C4-2B (cell line): ENCODE data around the gene SSBP4.

Source experiments
- H3K27ac ChIP-seq: fragments of 450-650 bp; 2 replicates; pipeline ENCODE4 v1.5.1; 2017
- ZFX ChIP-seq: fragments of 450-650 bp; IDR thresholded peaks from 2 replicates; pipeline ENCODE4 v1.6.1; 2017
- TF ChIP-seq, protein P1 (sequence below): fragments of 450-650 bp; conservative IDR thresholded peaks from 2 replicates; pipeline ENCODE4 v1.5.1; 2017; ENCODE audit warnings: mild to moderate bottlenecking

SSBP4 gene

DNA sequence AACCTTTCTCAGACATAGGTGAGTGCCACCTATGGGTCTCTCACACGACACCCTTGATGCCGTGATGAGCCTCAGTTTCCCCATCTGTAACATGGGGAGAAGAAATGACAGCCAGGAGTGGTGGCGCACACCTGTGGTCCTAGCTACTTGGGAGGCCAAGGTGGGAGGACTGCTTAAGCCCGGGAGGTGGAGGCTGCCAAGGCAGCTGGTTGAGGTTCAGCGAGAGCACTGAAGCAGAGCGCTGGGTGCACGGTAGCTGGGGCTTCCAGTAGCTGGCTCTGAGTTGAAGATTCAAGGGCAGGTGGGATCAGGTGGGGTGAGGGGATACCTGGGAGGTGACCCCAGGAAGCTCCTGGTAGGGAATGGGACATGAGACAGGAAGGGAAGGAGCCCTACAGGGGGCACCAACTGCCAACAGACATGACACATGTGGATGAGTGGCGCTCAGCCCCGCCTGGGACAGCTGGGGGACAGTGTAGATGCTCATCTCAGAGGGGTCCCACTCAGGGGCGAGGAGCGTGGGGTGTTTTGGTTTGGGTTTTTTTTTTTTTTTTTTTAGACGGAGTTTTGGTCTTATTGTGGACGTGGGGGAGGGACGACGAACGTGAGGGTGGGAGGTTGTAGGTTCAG lies 6.5 kb upstream of the SSBP4 start:
- H3K27ac ChIP-seq: no peak overlapping the region
- TF ChIP-seq, protein P1, sequence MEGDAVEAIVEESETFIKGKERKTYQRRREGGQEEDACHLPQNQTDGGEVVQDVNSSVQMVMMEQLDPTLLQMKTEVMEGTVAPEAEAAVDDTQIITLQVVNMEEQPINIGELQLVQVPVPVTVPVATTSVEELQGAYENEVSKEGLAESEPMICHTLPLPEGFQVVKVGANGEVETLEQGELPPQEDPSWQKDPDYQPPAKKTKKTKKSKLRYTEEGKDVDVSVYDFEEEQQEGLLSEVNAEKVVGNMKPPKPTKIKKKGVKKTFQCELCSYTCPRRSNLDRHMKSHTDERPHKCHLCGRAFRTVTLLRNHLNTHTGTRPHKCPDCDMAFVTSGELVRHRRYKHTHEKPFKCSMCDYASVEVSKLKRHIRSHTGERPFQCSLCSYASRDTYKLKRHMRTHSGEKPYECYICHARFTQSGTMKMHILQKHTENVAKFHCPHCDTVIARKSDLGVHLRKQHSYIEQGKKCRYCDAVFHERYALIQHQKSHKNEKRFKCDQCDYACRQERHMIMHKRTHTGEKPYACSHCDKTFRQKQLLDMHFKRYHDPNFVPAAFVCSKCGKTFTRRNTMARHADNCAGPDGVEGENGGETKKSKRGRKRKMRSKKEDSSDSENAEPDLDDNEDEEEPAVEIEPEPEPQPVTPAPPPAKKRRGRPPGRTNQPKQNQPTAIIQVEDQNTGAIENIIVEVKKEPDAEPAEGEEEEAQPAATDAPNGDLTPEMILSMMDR: no peak
- no peak for TF ChIP-seq ZFX

DNA sequence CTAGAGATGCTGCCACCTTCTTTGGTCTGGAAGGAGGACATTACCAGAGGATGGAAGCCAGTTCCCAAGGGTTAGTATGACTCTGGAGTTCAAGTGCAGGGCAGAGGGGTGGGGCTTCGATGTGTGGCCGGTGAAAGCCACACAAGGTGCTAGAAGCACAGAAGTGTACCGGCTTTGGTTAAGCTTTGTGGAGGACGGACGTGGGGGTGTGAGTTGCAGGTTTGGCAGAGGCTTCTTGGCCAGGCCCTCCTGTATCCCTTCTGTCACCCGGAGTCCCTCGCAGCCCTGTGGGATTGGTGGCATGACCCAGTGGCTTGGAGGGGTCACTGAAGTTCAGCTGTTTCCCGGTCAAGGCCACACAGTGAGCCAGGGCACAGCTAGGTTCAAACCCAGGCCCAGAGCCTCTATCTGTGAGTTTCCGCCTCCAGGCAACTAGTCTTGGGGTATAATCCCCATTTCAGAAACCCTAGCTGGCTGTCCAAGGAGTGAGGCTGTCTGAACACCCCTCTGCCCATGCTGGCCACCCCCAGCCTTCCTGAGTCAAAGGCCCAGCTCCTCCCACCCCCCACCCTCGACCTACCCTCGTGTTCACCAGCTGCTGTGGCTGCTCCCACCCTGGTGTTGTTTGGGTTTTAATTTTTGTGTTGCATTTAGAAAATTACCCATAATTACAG lies 4.6 kb upstream of the SSBP4 start:
- H3K27ac ChIP-seq: no peak overlapping the region
- TF ChIP-seq ZFX: no peak
- TF ChIP-seq, protein P1: no peak

DNA sequence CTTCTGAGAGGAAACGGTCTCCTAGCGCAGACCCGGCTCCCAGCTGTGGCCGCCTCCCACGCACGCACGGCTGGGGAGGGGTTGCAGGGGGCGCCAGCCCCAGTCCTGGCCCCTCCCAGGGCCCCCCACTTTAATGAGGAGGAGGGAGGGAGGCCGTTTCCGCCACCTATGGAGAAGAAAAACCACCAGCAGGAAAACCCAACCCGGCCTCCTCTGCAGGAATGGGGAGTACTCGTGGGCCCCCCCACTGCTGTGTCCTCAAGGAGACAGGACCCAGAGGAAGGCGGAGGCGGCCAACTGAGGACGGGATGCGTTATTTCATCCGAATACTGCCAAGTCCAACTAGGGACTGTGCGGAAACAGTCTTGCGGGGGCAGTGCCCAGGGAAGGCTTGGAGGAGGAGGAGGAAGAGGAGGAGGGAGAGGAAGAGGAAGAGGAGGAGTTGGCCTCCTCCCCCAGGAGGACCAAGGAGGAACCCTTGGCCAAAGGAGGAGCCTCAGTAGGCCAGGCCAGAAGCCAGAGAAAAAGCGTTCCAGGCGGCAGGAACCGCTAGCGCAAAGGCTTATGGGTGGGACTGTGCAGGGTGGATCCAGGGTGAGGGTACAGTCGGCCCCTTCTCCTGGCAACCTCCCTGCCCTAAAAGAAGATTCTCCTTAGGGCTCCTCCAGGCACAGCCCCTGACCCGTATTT lies 3.9 kb upstream of the SSBP4 start:
- TF ChIP-seq, protein P1: no peak

DNA sequence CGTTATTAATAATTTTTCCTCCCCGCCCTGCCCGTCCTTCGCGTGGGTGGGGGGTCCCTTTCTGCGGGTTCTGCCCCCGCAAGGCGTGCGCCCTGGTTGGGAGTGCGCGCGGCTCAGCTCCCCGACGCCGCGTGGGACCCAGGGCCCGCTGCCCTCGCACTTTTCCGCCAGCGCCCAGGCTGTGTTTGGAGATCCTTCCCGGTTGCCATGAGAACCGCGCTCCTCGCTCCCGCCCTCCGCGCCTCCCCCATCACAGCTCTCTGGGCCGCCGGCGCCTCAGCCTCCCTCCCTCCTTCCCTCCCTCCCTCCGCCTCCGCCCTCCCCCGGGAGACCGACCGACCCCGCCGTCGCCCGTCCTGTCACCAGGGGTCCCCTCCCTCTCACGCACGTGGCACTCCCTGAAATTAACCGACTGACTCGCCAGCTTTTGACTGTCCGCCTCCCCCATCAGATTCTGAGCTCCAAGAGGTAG lies 2.4 kb upstream of the SSBP4 start:
- H3K27ac ChIP-seq: no peak overlapping the region
- TF ChIP-seq, protein P1: no peak
- TF ChIP-seq ZFX: no peak

More for the DNA sequence above, 3.9 kb upstream of the SSBP4 start:
- no peak overlapping the region for H3K27ac ChIP-seq

DNA sequence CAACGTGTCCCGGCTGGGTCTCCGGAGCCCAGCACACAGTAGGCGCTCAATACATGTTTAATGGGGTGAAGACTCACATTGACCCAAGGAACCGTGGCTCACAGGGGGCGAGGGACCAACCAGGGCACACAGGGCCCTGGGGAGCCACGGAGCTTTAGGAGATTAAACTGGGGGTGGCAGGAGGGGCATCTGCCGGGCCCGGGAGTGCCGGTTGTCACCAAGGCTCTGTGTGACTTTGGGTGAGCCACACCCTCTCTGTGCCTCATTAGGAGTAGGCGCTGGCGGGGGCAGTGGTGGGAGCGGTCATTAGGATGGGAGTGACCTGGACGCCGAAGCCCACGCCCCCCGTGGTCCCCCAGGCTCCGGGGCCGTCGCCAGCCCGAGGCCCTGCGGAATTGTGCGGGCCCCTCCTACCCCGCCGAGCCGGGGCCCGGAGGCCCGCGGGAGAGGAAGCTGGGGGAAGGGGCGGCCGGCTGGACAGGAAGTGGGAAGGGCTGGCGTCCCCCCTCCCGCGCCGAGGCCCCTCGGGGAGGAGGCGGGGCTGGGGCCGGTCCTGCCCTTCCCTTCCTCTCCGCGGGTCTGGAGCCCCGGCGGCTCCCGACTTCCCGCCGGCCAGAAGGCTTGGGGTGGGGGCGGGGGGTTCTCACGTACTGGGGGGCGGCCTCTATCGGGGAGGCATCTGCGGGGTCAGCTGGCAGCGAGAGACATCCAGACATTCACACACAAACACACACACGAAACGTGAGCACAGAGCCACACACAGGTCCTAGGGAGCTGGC lies 1.8 kb upstream of the SSBP4 start:
- TF ChIP-seq ZFX: no peak
- TF ChIP-seq, protein P1: no peak
- H3K27ac ChIP-seq: no peak overlapping the region

DNA sequence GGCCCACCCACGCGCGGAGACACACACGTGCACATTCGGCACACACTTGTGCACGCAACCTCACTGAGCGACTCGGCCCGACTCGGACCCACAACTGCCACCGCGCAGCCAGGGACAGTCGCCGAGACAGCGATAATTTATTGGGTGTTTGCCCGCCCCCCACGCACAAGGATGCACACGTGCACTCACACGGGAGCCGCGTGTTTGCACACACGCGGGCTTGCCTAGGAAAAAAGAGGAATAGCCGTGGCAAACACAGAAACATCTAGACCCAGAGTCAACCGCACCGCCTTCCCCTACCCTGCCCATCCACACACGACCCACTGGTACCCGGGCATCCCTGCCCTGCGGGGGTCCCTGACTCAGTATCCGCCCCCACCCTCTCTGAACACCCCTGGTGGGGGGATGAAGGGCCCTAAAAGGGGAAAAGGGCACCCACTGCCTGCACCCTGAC lies 1.1 kb upstream of the SSBP4 start:
- TF ChIP-seq, protein P1: no peak
- no peak for TF ChIP-seq ZFX
- H3K27ac ChIP-seq: no peak overlapping the region
